ENCODE results near the gene PNPT1.

PNPT1 gene

GRCh38 chr2:55585451-55586080, 108.1 kb downstream of the PNPT1 start:
- no peaks in the 10 kb centered on the region for H3K9me2 ChIP-seq (replicated peaks; ENCODE audit: insufficient read depth, low read length)
- no peak overlapping the region for H2AFZ ChIP-seq (ENCODE audit: low read depth, low read length, severe bottlenecking)
- H3K27ac ChIP-seq (ENCODE audit: low read depth, low read length), result no peak overlapping the region
- H3K27me3 ChIP-seq (ENCODE audit: low read length), result no peaks in the 10 kb centered on the region
- no peak overlapping the region for H3K9ac ChIP-seq (ENCODE audit: low read length)
- no peak overlapping the region for H3K4me2 ChIP-seq (ENCODE audit: low read depth, low read length, poor library complexity, severe bottlenecking)
- H3K9me3 ChIP-seq (ENCODE audit: insufficient read depth, low read length), result no peaks in the 10 kb centered on the region
- peaks cover 12% of the 10 kb centered on the region for H4K20me1 ChIP-seq (ENCODE audit: low read depth, low read length)
- peaks cover 16% of the 10 kb centered on the region for H3F3A ChIP-seq (ENCODE audit: insufficient read depth)
- peaks cover 20% of the 10 kb centered on the region for H3K79me2 ChIP-seq (ENCODE audit: insufficient read depth, low read length)
- peaks cover 70% of the 10 kb centered on the region for H3K36me3 ChIP-seq (ENCODE audit: low read length)
- TF ChIP-seq CTCF (IDR thresholded peaks at IDR 0.05; ENCODE audit: insufficient read depth, low read length, poor library complexity, severe bottlenecking), result no peak
- TF ChIP-seq EZH2phosphoT487 (conservative IDR thresholded peaks at IDR 0.05; ENCODE audit: low read length), result no peak
- no peak overlapping the region for H3K4me3 ChIP-seq (ENCODE audit: insufficient read depth, low read length, poor library complexity, severe bottlenecking)
